Esophagus squamous epithelium (tissue), 5 donors: ENCODE measurements around the gene SPON1. TPM values are rescaled to one million over a fixed set of nuclear protein-coding genes. Genes with fewer than 3 reads are reported as not detected.
"Not testable (repeated sequence)": the region's sequence is repeated elsewhere in the genome, so short reads cannot be mapped to it uniquely, and the experiment has no call there.

ENCODE experiments used
- DNase-seq: peaks from one replicate; lab custom pipeline; 2025; lab: John Stamatoyannopoulos, UW
- H3K27ac ChIP-seq, 4 donors: fragments of 200-600 bp; sonication (generic); one replicate each; pipeline ENCODE4 v1.5.1; 2016 to 2019; ENCODE audit warnings: mild to moderate bottlenecking in 1 of 4
- H3K27me3 ChIP-seq, 4 donors: fragments of 200-600 bp; sonication (generic); 1 replicate in 3 of 4; 2 replicates in 1 of 4; pipeline versions ENCODE4 v1.5.1 to v1.6.0; 2017 to 2021; ENCODE audit warnings: antibody characterized with exemption in 1 of 4
- H3K36me3 ChIP-seq, 3 donors: fragments of 200-600 bp; sonication (generic); one replicate each; pipeline ENCODE4 v1.5.1; 2016 to 2019
- H3K4me1 ChIP-seq, 3 donors: fragments of 200-600 bp; sonication (generic); one replicate each; pipeline ENCODE4 v1.5.1; 2017 to 2019
- H3K4me3 ChIP-seq, 4 donors: fragments of 200-600 bp; sonication (generic); 1 replicate in 3 of 4; 2 replicates in 1 of 4; pipeline ENCODE4 v1.5.1; 2016 to 2019; ENCODE audit warnings: mild to moderate bottlenecking in 2 of 4, moderate library complexity in 1 of 4
- H3K9me3 ChIP-seq, 3 donors: fragments of 200-600 bp; sonication (generic); one replicate each; pipeline ENCODE4 v1.5.1; 2016 to 2019
- CTCF ChIP-seq, 6 experiments: fragments of 450-650 bp in 4 of 6; fragments of 200-600 bp in 2 of 6; sonication (generic) in 2 of 6; IDR thresholded peaks; one replicate each; pipeline ENCODE4 v1.5.1; 2016 to 2019; ENCODE audit warnings: antibody characterized with exemption in 6 of 6, mild to moderate bottlenecking in 4 of 6, moderate library complexity in 4 of 6
- POLR2A ChIP-seq, 4 donors: fragments of 450-650 bp; IDR thresholded peaks; one replicate each; pipeline ENCODE4 v1.6.1; 2017; ENCODE audit warnings: antibody characterized with exemption in 4 of 4, mild to moderate bottlenecking in 4 of 4, moderate library complexity in 3 of 4
- WGBS, 2 donors: methylation state at CpG; one replicate each; pipeline ENCODE4 v1.1.5; 2018; 5-methylcytosine and 5-hydroxymethylcytosine counted together
- intact Hi-C: fragments of 100-400 bp; cut with DNase I; formaldehyde crosslinking; loops from one replicate; pipeline ENCODE4 v1.15.0; 2022
- total RNA-seq, 4 donors: library from RNA; depleted of rRNA; stranded (reverse); fragments of >200 nt; gene quantifications; one replicate each; pipeline ENCODE4 v1.1.0, GENCODE V29; 2016
- donor health status: DM: yes; HTN: yes; CAD: no.

SPON1 gene
- total RNA-seq, 4 donors from 2014 or later: 1.6 to 44.4 (median 6.5) TPM

- Histone ChIP-seq H3K9me3 (no peaks in the 10 kb centered on the region), H3K36me3 (no peaks in the 10 kb centered on the region), H3K4me3 (no peak overlapping the region), H3K27ac (peak overlapping the region in 3 of 4 donors; percentile 9 to 63 (median 40)), H3K4me1 (peaks cover 0 to 19% (median 0%) of the 10 kb centered on the region in 3 donors), H3K27me3 (peaks cover 0 to 3% (median 0%) of the 10 kb centered on the region in 4 donors)
- no peak for TF ChIP-seq POLR2A (IDR thresholded peaks at IDR 0.05)
- no peak for TF ChIP-seq CTCF (IDR thresholded peaks at IDR 0.05)
- 87 to 91% methylated on average over 3 of the region's 3 CpGs for WGBS, 2 donors
- no peak for DNase-seq
- intact Hi-C loops: no loop called here
These were observed 10.4 kb downstream of the SPON1 start for GRCh38 chr11:13972944-13973343.

- peaks cover 0 to 25% (median 0%) of the 10 kb centered on the region in 3 donors for H3K4me1 ChIP-seq
- no peaks in the 10 kb centered on the region for H3K27me3 ChIP-seq
- H3K27ac ChIP-seq: no peak overlapping the region
- no peak overlapping the region for H3K4me3 ChIP-seq
- no peak for DNase-seq
- no peaks in the 10 kb centered on the region for H3K9me3 ChIP-seq
- 73 to 81% methylated on average over 1 of the region's 1 CpG for WGBS, 2 donors
- H3K36me3 ChIP-seq: no peaks in the 10 kb centered on the region
- intact Hi-C loops: no loop called here
- TF ChIP-seq CTCF (IDR thresholded peaks at IDR 0.05) (no peak), POLR2A (IDR thresholded peaks at IDR 0.05) (no peak)
These were observed 12.1 kb downstream of the SPON1 start for GRCh38 chr11:13974631-13975030.

GRCh38 chr11:13983081-13983751, 20.7 kb downstream of the SPON1 start:
- intact Hi-C loops: no loop called here
- Histone ChIP-seq H3K9me3 (no peaks in the 10 kb centered on the region), H3K27me3 (no peaks in the 10 kb centered on the region), H3K36me3 (no peaks in the 10 kb centered on the region), H3K4me3 (no peak overlapping the region), H3K4me1 (peaks cover 0 to 34% (median 16%) of the 10 kb centered on the region in 3 donors), H3K27ac (peak overlapping the region in 3 of 4 donors; percentile 46 to 73 (median 71))
- WGBS, 2 donors: 21 to 30% methylated on average over 5 to 9 of the region's 12 CpGs
- DNase-seq: no peak
- TF ChIP-seq CTCF (IDR thresholded peaks at IDR 0.05) (no peak), POLR2A (IDR thresholded peaks at IDR 0.05) (no peak)

- Histone ChIP-seq H3K27me3 (no peaks in the 10 kb centered on the region), H3K4me1 (peaks cover 0 to 28% (median 16%) of the 10 kb centered on the region in 3 donors), H3K27ac (peak overlapping the region in 3 of 4 donors; percentile 46 to 73 (median 71)), H3K4me3 (no peak overlapping the region), H3K36me3 (no peaks in the 10 kb centered on the region), H3K9me3 (no peaks in the 10 kb centered on the region)
- 53 to 56% methylated on average over 4 of the region's 4 CpGs for WGBS, 2 donors
- TF ChIP-seq POLR2A (IDR thresholded peaks at IDR 0.05) (no peak), CTCF (IDR thresholded peaks at IDR 0.05) (no peak)
- DNase-seq: no peak
- intact Hi-C loops: no loop called here
These were observed 22.3 kb downstream of the SPON1 start for GRCh38 chr11:13984616-13985450.

DNA sequence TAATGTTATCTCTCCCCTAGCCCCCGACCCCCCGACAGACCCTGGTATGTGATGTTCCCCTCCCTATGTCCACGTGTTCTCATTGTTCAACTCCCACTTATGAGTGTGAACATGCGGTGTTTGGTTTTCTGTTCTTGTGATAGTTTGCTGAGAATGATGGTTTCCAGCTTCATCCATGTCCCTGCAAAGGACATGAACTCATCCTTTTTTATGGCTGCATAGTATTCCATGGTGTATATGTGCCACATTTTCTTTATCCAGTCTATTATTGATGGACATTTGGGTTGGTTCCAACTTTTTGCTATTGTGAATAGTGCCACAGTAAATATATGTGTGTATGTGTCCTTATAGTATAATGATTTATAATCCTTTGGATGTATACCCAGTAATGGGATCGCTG, 24.2 kb downstream of the SPON1 start:
- H3K4me1 ChIP-seq: peaks cover 0 to 30% (median 16%) of the 10 kb centered on the region in 3 donors
- 88 to 94% methylated on average over 5 of the region's 5 CpGs for WGBS, 2 donors
- H3K4me3 ChIP-seq, H3K27ac ChIP-seq, intact Hi-C loops, H3K27me3 ChIP-seq, H3K36me3 ChIP-seq, H3K9me3 ChIP-seq, DNase-seq: not testable (repeated sequence)

- H3K4me3 ChIP-seq, H3K27ac ChIP-seq, H3K4me1 ChIP-seq, intact Hi-C loops, H3K9me3 ChIP-seq, DNase-seq, H3K36me3 ChIP-seq, H3K27me3 ChIP-seq: not testable (repeated sequence)
- 72% methylated on average over 3 to 4 of the region's 15 CpGs for WGBS, 2 donors
These were observed 29.8 kb downstream of the SPON1 start for GRCh38 chr11:13992158-13992856.
